CD14-positive monocyte (primary cell): ENCODE measurements around the gene SLC9A8. TPM values are rescaled to one million over a fixed set of nuclear protein-coding genes. Genes with fewer than 3 reads are reported as not detected.

ENCODE experiments used
- DNase-seq, 3 donors: peaks; one replicate each; pipeline ENCODE4 v3.0.0-alpha.2; 2011 to 2022
- H2AFZ ChIP-seq: 2 replicates; pipeline ENCODE4 v1.6.0; 2012; ENCODE audit warnings: mild to moderate bottlenecking, low read depth, low read length, inconsistent platforms; ENCODE audit not compliant: insufficient read depth, poor library complexity, severe bottlenecking
- H3K27ac ChIP-seq, 2 donors: 1 replicate in 1 of 2; 2 replicates in 1 of 2; pipeline ENCODE4 v1.5.1; 2012 to 2013; ENCODE audit warnings: low read length in 2 of 2, control low read depth in 1 of 2, inconsistent platforms in 1 of 2, low read depth in 1 of 2, mild to moderate bottlenecking in 1 of 2
- H3K27me3 ChIP-seq, 2 donors: one replicate each; pipeline versions ENCODE4 v1.6.0 to v1.6.1; 2011 to 2013; ENCODE audit warnings: low read length in 2 of 2; ENCODE audit not compliant: control insufficient read depth in 2 of 2, insufficient read depth in 2 of 2
- H3K36me3 ChIP-seq, 2 donors: replicated peaks in 1 of 2; 1 replicate in 1 of 2; 2 replicates in 1 of 2; pipeline versions ENCODE4 v1.5.1 to v1.6.1; 2012 to 2013; ENCODE audit warnings: low read length in 2 of 2, control low read depth in 1 of 2, inconsistent platforms in 1 of 2, mild to moderate bottlenecking in 1 of 2; ENCODE audit not compliant: insufficient read depth in 2 of 2, control insufficient read depth in 1 of 2
- H3K4me1 ChIP-seq, 2 donors: 1 replicate in 1 of 2; 2 replicates in 1 of 2; pipeline versions ENCODE4 v1.5.1 to v1.6.1; 2012 to 2013; ENCODE audit warnings: low read length in 2 of 2, control low read depth in 1 of 2, inconsistent platforms in 1 of 2, mild to moderate bottlenecking in 1 of 2, moderate library complexity in 1 of 2; ENCODE audit not compliant: insufficient read depth in 2 of 2, control insufficient read depth in 1 of 2
- H3K4me2 ChIP-seq: replicated peaks from 2 replicates; pipeline ENCODE3; 2012; ENCODE audit warnings: low read length, moderate library complexity, mild to moderate bottlenecking; ENCODE audit not compliant: poor library complexity, severe bottlenecking; ENCODE audit errors: extremely low read depth
- H3K4me3 ChIP-seq, 3 experiments: fragments of 200-600 bp in 1 of 3; sonication (generic) in 1 of 3; replicated peaks in 1 of 3; 1 replicate in 2 of 3; 2 replicates in 1 of 3; pipeline ENCODE4 v1.5.1; 2011 to 2013; ENCODE audit warnings: low read length in 3 of 3, mild to moderate bottlenecking in 3 of 3, control low read depth in 2 of 3, low read depth in 2 of 3, inconsistent platforms in 1 of 3, moderate library complexity in 1 of 3
- H3K79me2 ChIP-seq: 2 replicates; pipeline ENCODE4 v1.6.0; 2012; ENCODE audit warnings: mild to moderate bottlenecking, control low read depth, inconsistent platforms, low read length, moderate library complexity; ENCODE audit not compliant: insufficient read depth
- H3K9ac ChIP-seq: 2 replicates; pipeline ENCODE4 v1.6.0; 2017; ENCODE audit warnings: low read length, mild to moderate bottlenecking; ENCODE audit not compliant: insufficient read depth, poor library complexity, severe bottlenecking
- H3K9me3 ChIP-seq, 2 donors: replicated peaks in 1 of 2; 1 replicate in 1 of 2; 2 replicates in 1 of 2; pipeline versions ENCODE4 v1.5.1 to v1.6.1; 2012 to 2013; ENCODE audit warnings: low read length in 2 of 2, control low read depth in 1 of 2; ENCODE audit not compliant: control insufficient read depth in 1 of 2, insufficient read depth in 1 of 2
- H4K20me1 ChIP-seq: 2 replicates; pipeline ENCODE4 v1.6.0; 2012; ENCODE audit warnings: mild to moderate bottlenecking, low read length, control low read depth, moderate library complexity; ENCODE audit not compliant: insufficient read depth
- H3K27ac Mint-ChIP-seq, 7 donors: one replicate each; pipeline ENCODE4 v1.8.0; 2020; ENCODE audit warnings: mild to moderate bottlenecking in 7 of 7, mixed read lengths in 7 of 7, moderate library complexity in 6 of 7, inconsistent platforms in 2 of 7
- H3K27me3 Mint-ChIP-seq, 3 donors: one replicate each; pipeline ENCODE4 v1.8.0; 2021 to 2022; ENCODE audit warnings: low read depth in 3 of 3, mild to moderate bottlenecking in 3 of 3, mixed read lengths in 3 of 3, moderate library complexity in 3 of 3, inconsistent platforms in 1 of 3
- H3K36me3 Mint-ChIP-seq, 2 donors: one replicate each; pipeline ENCODE4 v1.8.0; 2020; ENCODE audit warnings: mixed read lengths in 2 of 2, inconsistent platforms in 1 of 2, mild to moderate bottlenecking in 1 of 2
- H3K4me1 Mint-ChIP-seq: one replicate; pipeline ENCODE4 v1.8.0; 2020; ENCODE audit warnings: mild to moderate bottlenecking, mixed read lengths
- H3K4me3 Mint-ChIP-seq, 2 donors: one replicate each; pipeline ENCODE4 v1.8.0; 2020; ENCODE audit warnings: mild to moderate bottlenecking in 2 of 2, mixed read lengths in 2 of 2, moderate library complexity in 1 of 2
- H3K9me3 Mint-ChIP-seq, 7 donors: one replicate each; pipeline ENCODE4 v1.8.0; 2020 to 2022; ENCODE audit warnings: mixed read lengths in 7 of 7, mild to moderate bottlenecking in 6 of 7, moderate library complexity in 6 of 7, inconsistent platforms in 2 of 7
- WGBS: methylation state at CpG from one replicate; pipeline ENCODE4 v1.1.5; 2013; ENCODE audit warnings: missing lambda C conversion rate; ENCODE audit not compliant: insufficient coverage; 5-methylcytosine and 5-hydroxymethylcytosine counted together
- intact Hi-C, 2 donors: fragments of 100-400 bp; cut with micrococcal nuclease; formaldehyde crosslinking; loops; one replicate each; pipeline versions ENCODE4 v1.15.0 to v1.15.1; 2023
- polyA plus RNA-seq, 3 donors: library from polyadenylated mRNA; depleted of rRNA in 1 of 3; unstranded in 2 of 3; stranded (reverse) in 1 of 3; fragments of 300-500 nt in 2 of 3; fragments of >200 nt in 1 of 3; fragmentation: Illumina TruSeq in 2 of 3; gene quantifications; 1 replicate in 2 of 3; 2 replicates in 1 of 3; pipeline ENCODE4 v1.2.3, GENCODE V29; 2012 to 2021
- TF ChIP-seq, protein P1 (sequence below): fragments of 200-600 bp; IDR thresholded peaks from one replicate; pipeline ENCODE4 v1.8.0; 2022; ENCODE audit warnings: antibody characterized with exemption, mild to moderate bottlenecking

Gene SLC9A8
- polyA plus RNA-seq, 3 donors: 3.0 to 14.6 (median 3.3) TPM

DNA sequence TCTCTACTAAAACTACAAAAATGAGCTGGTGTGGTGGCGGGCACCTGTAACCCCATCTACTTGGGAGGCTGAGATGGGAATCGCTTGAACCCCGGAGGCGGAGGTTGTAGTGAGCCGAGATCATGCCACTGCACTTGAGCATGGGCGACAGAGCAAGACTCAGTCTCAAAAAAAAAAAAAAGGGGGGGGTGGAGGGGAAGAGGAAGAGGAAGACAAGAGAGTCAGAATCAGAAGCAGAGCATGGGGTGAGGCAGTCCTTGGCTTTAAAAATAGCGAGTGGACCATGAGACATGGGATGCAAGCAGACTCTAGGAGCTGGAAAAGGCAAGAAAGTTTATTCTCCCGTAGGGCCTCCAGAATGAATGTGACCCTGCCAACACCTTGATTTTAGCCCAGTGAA is 3.9 kb upstream of the SLC9A8 start:
- DNase-seq: peak in 2 of 3 donors; percentile 41 to 67
- intact Hi-C loops: no loop called here
- Histone ChIP-seq H3K36me3 (no peaks in the 10 kb centered on the region), H4K20me1 (no peaks in the 10 kb centered on the region), H3K4me1 (peaks cover 19 to 28% of the 10 kb centered on the region in 2 donors), H3K4me2 (no peak overlapping the region), H3K9ac (no peak overlapping the region), H3K27ac (no peak overlapping the region), H2AFZ (no peak overlapping the region), H3K4me3 (no peak overlapping the region), H3K9me3 (no peaks in the 10 kb centered on the region), H3K79me2 (peaks cover 8% of the 10 kb centered on the region), H3K27me3 (no peaks in the 10 kb centered on the region)
- H3K27me3 Mint-ChIP-seq: peaks cover 3 to 5% (median 3%) of the 10 kb centered on the region in 3 donors
- TF ChIP-seq, protein P1, sequence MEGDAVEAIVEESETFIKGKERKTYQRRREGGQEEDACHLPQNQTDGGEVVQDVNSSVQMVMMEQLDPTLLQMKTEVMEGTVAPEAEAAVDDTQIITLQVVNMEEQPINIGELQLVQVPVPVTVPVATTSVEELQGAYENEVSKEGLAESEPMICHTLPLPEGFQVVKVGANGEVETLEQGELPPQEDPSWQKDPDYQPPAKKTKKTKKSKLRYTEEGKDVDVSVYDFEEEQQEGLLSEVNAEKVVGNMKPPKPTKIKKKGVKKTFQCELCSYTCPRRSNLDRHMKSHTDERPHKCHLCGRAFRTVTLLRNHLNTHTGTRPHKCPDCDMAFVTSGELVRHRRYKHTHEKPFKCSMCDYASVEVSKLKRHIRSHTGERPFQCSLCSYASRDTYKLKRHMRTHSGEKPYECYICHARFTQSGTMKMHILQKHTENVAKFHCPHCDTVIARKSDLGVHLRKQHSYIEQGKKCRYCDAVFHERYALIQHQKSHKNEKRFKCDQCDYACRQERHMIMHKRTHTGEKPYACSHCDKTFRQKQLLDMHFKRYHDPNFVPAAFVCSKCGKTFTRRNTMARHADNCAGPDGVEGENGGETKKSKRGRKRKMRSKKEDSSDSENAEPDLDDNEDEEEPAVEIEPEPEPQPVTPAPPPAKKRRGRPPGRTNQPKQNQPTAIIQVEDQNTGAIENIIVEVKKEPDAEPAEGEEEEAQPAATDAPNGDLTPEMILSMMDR: no peak
- peak overlapping the region in 6 of 7 donors; percentile 22 to 99 (median 76) for H3K27ac Mint-ChIP-seq
- H3K4me3 Mint-ChIP-seq: no peak overlapping the region
- peaks cover 0 to 2% (median 0%) of the 10 kb centered on the region in 7 donors for H3K9me3 Mint-ChIP-seq
- 73% methylated on average over 3 of the region's 8 CpGs for WGBS
- peaks cover 2 to 3% of the 10 kb centered on the region in 2 donors for H3K36me3 Mint-ChIP-seq
- H3K4me1 Mint-ChIP-seq: peaks cover 36% of the 10 kb centered on the region

DNA sequence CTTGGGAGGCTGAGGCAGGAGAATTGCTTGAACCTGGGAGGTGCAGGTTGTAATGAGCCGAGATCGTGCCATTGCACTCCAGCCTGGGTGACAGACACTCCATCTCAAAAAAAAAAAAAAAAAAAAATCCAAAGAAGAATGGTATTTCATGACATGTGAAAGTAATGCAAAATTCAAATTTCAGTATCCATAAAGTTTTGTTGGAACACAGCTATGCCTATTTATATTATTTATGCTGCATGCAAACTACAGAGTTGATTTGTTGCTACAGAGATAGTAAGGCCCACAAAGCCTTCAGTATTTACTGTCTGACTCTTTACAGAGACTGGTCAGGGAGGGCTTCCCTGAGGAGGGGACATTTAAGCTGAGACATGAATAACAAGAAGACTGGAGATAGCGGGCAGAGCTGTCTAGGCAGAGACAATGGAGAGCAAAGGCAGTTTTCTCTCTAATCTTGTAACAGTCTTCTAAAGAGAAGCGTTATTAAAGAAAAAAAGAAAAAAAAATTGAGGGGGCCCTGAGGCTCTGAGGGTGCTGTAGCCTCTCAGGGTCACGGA is 2.7 kb upstream of the SLC9A8 start:
- Histone ChIP-seq H4K20me1 (no peaks in the 10 kb centered on the region), H2AFZ (no peak overlapping the region), H3K27me3 (no peaks in the 10 kb centered on the region), H3K9ac (no peak overlapping the region), H3K4me2 (no peak overlapping the region), H3K79me2 (peaks cover 20% of the 10 kb centered on the region), H3K27ac (no peak overlapping the region), H3K36me3 (peaks cover 1 to 3% of the 10 kb centered on the region in 2 donors), H3K4me1 (peaks cover 28 to 39% of the 10 kb centered on the region in 2 donors), H3K9me3 (no peaks in the 10 kb centered on the region), H3K4me3 (no peak overlapping the region)
- peaks cover 47% of the 10 kb centered on the region for H3K4me1 Mint-ChIP-seq
- peaks cover 0 to 2% (median 0%) of the 10 kb centered on the region in 7 donors for H3K9me3 Mint-ChIP-seq
- TF ChIP-seq, protein P1: no peak
- H3K27me3 Mint-ChIP-seq: peaks cover 0 to 5% (median 3%) of the 10 kb centered on the region in 3 donors
- no peak for DNase-seq
- peak overlapping the region in 4 of 7 donors; percentile 70 to 99 (median 83) for H3K27ac Mint-ChIP-seq
- no peak overlapping the region for H3K4me3 Mint-ChIP-seq
- H3K36me3 Mint-ChIP-seq: peaks cover 4 to 5% of the 10 kb centered on the region in 2 donors
- intact Hi-C loops: loop anchor here (5.0 kb wide), 2 partner anchors 43 to 98 kb away; partner anchors contain the start of gene B4GALT5 (in 2 of the 2)
- 95% methylated on average over 2 of the region's 5 CpGs for WGBS
